Limb (tissue), 2 donors: Measurements from ENCODE around the gene ACP6.

ENCODE experiments used
- DNase-seq, 2 donors: peaks; one replicate each; pipeline ENCODE4 v3.0.0-alpha.2; 2016; ENCODE audit errors: extremely low spot score in 2 of 2

Gene ACP6

GRCh38 chr1:147651466-147651865 lies 18.9 kb downstream of the ACP6 start:
- no peak for DNase-seq

- no peak for DNase-seq
Observed at GRCh38 chr1:147648933-147649332, 21.4 kb downstream of the ACP6 start.

DNA sequence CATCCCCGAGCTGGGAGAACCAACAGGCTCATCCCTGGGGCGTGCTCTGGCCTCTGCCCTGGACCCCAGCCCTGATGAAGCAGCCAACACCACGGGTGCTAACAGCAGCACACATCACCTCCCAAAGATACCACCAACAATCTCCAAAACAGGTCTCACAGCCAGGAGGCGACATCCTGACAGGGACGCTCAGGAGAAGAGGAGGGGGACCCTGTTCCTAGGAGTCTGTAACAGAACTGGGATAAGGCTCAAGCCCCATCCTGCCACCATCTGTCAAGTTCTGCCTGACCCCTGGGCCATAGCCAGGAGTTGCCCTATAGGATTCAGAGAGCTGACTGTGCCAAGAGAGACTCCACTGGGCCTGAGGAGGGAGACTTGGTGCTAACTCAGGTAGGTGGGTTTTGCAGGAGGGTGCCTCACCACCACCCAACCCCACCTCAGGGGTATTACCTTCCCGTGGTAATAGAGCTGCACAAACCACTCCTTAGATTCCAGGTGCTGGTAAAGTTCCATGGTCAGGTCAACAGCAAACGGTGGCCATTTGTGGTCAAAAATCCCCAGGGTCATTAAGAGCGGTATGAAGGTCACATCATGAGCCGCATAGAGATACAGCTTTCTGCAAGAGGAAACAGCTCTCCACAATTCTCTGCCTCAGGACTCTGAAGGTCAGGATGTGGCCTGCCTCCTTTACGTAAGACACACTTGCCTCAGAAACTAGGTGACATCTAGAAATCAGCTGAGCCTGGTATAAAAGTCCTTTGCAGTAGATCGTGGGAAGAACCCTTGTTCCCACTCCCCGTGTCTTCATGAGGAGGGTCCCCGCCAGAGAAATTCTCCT lies 22.3 kb downstream of the ACP6 start:
- DNase-seq, result no peak

GRCh38 chr1:147643974-147644373 lies 26.4 kb downstream of the ACP6 start:
- DNase-seq, result no peak

DNA sequence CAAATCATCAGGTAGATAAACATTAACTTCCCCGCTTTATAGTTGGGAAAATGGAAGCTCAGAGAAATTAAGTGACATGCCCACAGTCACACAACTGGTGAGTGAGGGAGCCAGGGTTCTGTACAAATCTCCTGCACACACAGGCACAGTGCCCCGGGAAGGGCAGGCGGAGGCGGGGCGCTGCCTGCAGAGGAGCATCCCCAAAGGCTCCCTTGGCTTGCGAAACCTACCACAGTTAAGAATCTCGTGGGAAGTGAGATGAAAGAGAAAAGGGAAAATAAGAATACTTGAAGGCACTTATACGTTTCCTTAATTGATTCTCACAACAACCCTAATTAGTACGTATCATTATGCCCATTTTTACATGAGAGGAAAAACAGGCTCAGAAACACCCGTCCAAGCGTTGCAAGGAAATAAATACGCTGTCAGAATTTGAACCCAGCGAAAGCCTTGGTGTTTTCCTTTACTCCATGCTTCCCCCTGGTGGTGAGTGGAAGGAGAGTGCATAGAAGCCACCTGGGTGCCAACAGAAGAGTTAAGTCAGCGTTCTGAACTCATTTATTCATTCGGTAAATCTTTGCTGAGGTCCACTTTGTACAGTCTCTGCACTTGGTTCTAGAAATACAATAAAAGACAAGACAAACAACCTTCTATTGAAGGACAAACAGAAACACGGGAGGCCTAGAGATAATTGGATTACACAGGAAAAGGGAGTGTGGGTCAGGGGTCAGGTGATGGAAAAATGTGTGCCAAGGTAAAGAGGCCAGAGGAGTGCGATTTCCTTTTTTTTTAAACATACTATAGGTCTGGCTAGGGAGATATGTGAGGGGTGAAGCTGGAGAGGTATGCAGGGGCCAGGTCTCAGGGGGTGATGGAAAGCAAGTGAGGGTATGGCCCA lies 28.4 kb downstream of the ACP6 start:
- no peak for DNase-seq

GRCh38 chr1:147641291-147641690 lies 29.0 kb downstream of the ACP6 start:
- no peak for DNase-seq

GRCh38 chr1:147640553-147641165 lies 29.7 kb downstream of the ACP6 start:
- DNase-seq, result peak; percentile 42 to 66

DNA sequence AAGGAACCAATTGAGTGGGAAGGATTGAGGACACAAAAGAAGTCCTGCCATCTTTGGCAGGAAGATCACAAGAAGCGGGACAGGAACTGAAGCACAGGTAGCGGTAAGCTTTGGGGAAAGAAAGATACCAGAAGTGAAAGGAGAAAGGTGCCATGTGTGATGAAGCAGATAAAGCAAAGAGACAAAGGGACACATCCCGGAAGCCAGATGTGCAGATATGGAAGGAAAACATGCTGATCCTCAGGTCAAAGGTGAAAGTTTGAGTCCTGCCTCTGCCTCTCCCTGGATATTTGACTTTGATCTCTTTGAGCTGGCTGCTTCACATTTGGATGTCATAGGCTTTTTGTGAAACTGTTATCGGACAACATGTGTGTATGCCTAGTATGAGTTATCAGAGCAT lies 34.0 kb downstream of the ACP6 start:
- no peak for DNase-seq

GRCh38 chr1:147635342-147635741 lies 35.0 kb downstream of the ACP6 start:
- DNase-seq, result no peak

GRCh38 chr1:147634645-147635044 lies 35.7 kb downstream of the ACP6 start:
- DNase-seq, result no peak

DNA sequence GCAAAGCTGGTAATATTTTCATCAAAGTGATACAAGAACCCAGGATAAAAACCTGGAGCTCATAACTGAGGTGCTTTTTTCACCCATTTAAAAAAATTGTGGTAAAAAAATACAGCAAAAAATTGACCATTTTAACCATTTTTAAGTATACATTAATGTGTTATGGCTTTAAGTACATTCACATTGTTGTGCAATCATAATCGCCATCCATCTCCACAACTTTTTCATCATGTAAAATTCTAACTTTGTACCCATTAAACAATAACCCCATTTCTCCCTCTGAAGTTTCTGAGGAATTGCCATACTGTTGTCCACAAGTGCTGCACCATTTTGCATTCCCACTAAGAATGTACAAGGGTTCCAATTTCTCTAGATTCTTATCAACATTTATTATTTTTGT lies 36.6 kb downstream of the ACP6 start:
- no peak for DNase-seq

DNA sequence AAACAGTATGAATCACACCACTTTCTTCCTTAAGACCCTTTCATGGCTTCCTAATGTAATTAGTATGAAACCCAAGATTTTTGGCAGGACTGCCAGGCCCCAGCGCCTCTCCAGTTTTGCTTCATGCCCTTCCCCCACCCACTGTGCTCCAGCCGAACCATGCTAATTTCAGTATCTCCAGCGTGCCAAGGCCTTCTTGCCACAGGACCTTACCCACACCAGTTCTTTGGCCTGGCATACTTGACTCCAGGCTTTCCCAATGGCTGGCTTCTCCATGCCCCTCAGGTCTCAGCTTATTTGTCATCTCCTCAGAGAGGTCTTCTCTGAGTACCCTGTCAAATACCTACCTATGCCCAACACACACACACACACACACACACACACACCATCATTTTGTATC lies 38.5 kb downstream of the ACP6 start:
- no peak for DNase-seq

- DNase-seq, result no peak
Observed at GRCh38 chr1:147630447-147630846, 39.9 kb downstream of the ACP6 start.

DNA sequence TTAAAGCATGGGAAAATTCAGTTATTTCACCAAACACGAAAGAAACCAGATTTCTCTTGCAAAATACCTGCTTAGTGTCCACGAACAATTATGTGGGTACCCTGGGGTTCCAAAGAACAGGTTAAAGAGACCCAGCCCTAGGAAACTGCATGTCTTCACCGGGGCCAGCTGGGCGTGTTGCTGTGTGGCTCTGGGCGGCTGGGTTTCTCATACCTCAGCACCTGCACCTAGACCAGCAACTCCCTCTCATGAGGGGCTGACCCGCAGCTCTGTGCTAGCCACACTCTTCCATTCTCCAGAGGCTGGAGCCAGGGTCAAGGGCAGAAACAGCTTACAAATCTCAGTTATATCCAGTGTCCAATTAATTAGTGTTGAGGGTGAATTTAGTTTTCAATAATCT lies 40.3 kb downstream of the ACP6 start:
- DNase-seq, result no peak

- no peak for DNase-seq
Observed at GRCh38 chr1:147628441-147628840, 41.9 kb downstream of the ACP6 start.

DNA sequence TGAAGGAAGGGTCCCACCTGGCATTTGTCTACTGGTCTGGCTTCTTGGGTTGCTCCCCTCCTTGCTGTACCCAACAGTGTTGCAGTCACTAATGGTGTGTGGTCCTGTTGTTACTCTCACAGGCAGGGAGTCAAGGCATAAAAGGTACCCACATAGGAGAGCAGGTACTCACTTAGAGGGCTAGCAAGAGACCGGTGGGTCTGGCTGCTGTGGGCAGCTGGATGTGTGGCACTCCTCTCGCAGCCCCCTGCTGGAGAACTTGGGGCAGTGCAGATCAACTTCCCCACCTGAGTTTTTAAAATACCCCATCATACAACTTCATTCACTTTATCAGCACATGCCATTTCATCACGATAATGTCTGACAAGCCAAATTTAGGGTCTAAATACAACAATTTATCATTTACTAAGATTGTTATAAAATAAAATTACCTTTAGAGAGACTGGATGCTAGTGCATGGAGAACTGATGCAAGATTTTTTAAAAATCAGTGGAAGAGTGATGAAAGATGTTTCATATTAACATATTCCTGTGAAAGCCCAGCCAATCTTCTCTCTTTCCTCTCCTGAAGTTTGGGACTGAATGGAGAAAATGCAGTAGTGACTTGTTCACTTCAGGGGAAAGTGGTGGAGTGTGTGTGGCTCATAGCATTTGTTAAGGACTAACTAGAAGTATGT lies 42.8 kb downstream of the ACP6 start:
- DNase-seq, result peak; percentile 24 to 48

GRCh38 chr1:147626739-147627138 lies 43.6 kb downstream of the ACP6 start:
- no peak for DNase-seq

DNA sequence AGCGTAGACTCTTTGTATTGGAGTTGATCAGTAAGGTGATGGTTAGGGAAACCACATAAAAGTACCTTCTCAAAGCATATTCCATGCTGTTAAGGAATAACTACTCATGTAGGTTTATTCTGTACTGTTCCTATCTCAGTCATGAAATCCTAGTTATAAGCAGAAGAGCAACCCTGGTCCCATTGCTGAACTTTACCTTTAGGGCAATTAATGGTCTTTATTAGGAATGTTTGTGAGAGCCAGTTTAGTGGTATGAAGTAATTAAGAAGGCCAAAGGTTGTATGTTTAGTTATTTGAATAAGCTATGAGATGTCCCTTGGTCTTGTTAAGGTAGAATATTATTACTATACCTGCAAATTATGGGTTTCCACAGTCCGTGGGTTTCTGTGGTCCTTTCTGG lies 44.0 kb downstream of the ACP6 start:
- DNase-seq, result no peak

DNA sequence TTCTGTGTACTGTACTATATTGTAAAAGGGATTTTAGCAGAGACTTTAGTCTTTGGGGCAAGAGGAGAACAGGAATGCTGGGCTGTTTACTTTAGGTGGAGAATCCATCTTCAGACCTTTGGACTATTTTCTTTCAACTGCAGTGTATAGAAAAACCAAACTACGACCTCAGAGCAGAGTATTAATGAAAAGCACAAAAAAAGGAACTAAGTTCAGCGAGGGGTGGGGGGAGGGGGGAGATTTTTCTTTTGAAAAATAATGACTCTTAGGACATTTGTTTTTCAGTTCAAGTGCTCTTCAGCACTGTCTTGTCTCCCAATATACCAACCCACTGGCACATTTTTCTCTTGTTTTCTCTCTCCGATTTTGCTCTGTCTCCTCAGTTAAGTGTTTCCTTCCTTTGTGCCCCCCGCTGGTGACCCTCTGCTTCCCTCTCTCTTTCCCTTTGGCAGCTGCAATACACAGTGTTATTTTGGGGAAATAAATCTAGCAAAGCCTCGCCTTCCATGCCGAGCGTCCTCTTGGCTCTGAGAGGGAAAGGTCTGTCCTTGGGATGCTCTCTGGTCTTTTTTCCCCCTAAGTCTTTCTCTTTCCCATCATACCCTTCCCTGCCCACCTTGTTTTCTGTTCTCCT lies 44.8 kb downstream of the ACP6 start:
- no peak for DNase-seq

DNA sequence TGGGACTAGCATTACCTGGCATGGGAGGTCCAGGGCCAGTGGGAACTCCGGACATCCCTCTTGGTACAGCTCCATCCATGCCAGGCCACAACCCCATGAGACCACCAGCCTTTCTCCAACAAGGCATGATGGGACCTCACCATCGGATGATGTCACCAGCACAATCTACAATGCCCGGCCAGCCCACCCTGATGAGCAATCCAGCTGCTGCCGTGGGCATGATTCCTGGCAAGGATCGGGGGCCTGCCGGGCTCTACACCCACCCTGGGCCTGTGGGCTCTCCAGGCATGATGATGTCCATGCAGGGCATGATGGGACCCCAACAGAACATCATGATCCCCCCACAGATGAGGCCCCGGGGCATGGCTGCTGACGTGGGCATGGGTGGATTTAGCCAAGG lies 45.8 kb downstream of the ACP6 start:
- DNase-seq, result no peak

DNA sequence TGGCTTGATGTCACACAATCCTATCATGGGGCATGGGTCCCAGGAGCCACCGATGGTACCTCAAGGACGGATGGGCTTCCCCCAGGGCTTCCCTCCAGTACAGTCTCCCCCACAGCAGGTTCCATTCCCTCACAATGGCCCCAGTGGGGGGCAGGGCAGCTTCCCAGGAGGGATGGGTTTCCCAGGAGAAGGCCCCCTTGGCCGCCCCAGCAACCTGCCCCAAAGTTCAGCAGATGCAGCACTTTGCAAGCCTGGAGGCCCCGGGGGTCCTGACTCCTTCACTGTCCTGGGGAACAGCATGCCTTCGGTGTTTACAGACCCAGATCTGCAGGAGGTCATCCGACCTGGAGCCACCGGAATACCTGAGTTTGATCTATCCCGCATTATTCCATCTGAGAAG lies 46.3 kb downstream of the ACP6 start:
- no peak for DNase-seq
